Mesendoderm (in vitro differentiated cells): ENCODE data around the gene SCYL3.

Source experiments
- DNase-seq: peaks from one replicate; pipeline ENCODE4 v3.0.0; 2013
- H2AK5ac ChIP-seq: 2 replicates; pipeline ENCODE4 v1.6.1; 2013; ENCODE audit warnings: low read length, inconsistent platforms
- H2BK120ac ChIP-seq: 2 replicates; pipeline ENCODE4 v1.6.1; 2013; ENCODE audit warnings: low read depth, mild to moderate bottlenecking, low read length, moderate library complexity, mixed read lengths
- H2BK15ac ChIP-seq: replicated peaks from 2 replicates; pipeline ENCODE4 v1.6.1; 2013; ENCODE audit warnings: low read depth, mild to moderate bottlenecking, moderate library complexity
- H2BK5ac ChIP-seq: 2 replicates; pipeline ENCODE4 v1.6.1; 2013; ENCODE audit warnings: low read length, inconsistent platforms
- H3K18ac ChIP-seq: 2 replicates; pipeline ENCODE4 v1.6.1; 2013; ENCODE audit warnings: mild to moderate bottlenecking, low read length, mixed read lengths
- H3K23ac ChIP-seq: one replicate; pipeline ENCODE4 v1.6.1; 2013; ENCODE audit warnings: low read length
- H3K27ac ChIP-seq: 2 replicates; pipeline ENCODE4 v1.5.1; 2013; ENCODE audit warnings: low read depth, mild to moderate bottlenecking, inconsistent platforms, low read length, moderate library complexity
- H3K27me3 ChIP-seq: 2 replicates; pipeline ENCODE4 v1.6.1; 2013; ENCODE audit warnings: low read length, control low read depth, mild to moderate bottlenecking, inconsistent platforms; ENCODE audit not compliant: insufficient read depth, poor library complexity
- H3K36me3 ChIP-seq: 2 replicates; pipeline ENCODE4 v1.6.1; 2013; ENCODE audit warnings: low read length, inconsistent platforms; ENCODE audit not compliant: control insufficient read depth, insufficient read depth
- H3K4ac ChIP-seq: one replicate; pipeline ENCODE4 v1.6.1; 2013; ENCODE audit warnings: low read depth, mild to moderate bottlenecking, low read length, moderate library complexity
- H3K4me1 ChIP-seq: 2 replicates; pipeline ENCODE4 v1.6.1; 2013; ENCODE audit warnings: low read depth, low read length, inconsistent platforms; ENCODE audit not compliant: control insufficient read depth
- H3K4me2 ChIP-seq: 2 replicates; pipeline ENCODE4 v1.6.1; 2013; ENCODE audit warnings: low read length
- H3K4me3 ChIP-seq: 2 replicates; pipeline ENCODE4 v1.5.1; 2013; ENCODE audit warnings: mild to moderate bottlenecking, low read length
- H3K56ac ChIP-seq: one replicate; pipeline ENCODE4 v1.6.1; 2013; ENCODE audit warnings: low read length
- H3K79me1 ChIP-seq: 2 replicates; pipeline ENCODE4 v1.6.1; 2013; ENCODE audit warnings: low read length, inconsistent platforms
- H3K79me2 ChIP-seq: 2 replicates; pipeline ENCODE4 v1.6.1; 2013; ENCODE audit warnings: mild to moderate bottlenecking, low read length; ENCODE audit not compliant: control insufficient read depth, insufficient read depth
- H3K9ac ChIP-seq: 2 replicates; pipeline ENCODE4 v1.6.1; 2013; ENCODE audit warnings: low read length, inconsistent platforms
- H4K5ac ChIP-seq: one replicate; pipeline ENCODE4 v1.6.1; 2013; ENCODE audit warnings: low read length
- H4K8ac ChIP-seq: one replicate; pipeline ENCODE4 v1.6.1; 2013; ENCODE audit warnings: low read depth, mild to moderate bottlenecking, control low read depth, low read length, moderate library complexity
- WGBS: extraction: QIAGEN DNeasy Blood & Tissue Kit; methylation state at CpG from one replicate; pipeline ENCODE4 v1.1.7; 2013; ENCODE audit warnings: low lambda C conversion rate, missing lambda C conversion rate; ENCODE audit not compliant: insufficient coverage; ENCODE audit errors: extremely low coverage; 5-methylcytosine and 5-hydroxymethylcytosine counted together

The SCYL3 gene

GRCh38 chr1:169834869-169835268, 58.8 kb downstream of the SCYL3 start:
- Histone ChIP-seq H2BK120ac (no peak overlapping the region), H4K5ac (no peak overlapping the region), H4K8ac (no peak overlapping the region), H2BK15ac (no peak overlapping the region), H3K4ac (no peak overlapping the region), H3K27ac (no peak overlapping the region), H3K9ac (no peak overlapping the region), H3K56ac (no peak overlapping the region), H3K4me2 (no peak overlapping the region), H3K79me2 (no peaks in the 10 kb centered on the region), H3K18ac (no peak overlapping the region), H3K4me3 (no peak overlapping the region), H3K79me1 (no peaks in the 10 kb centered on the region), H3K23ac (no peak overlapping the region), H2BK5ac (no peak overlapping the region), H2AK5ac (no peak overlapping the region), H3K27me3 (no peaks in the 10 kb centered on the region), H3K36me3 (peaks cover 2% of the 10 kb centered on the region), H3K4me1 (no peaks in the 10 kb centered on the region)
- no peak for DNase-seq
- no CpG with 5 or more reads among the region's 1 CpG for WGBS

- H4K8ac ChIP-seq = no peak overlapping the region
- no peak overlapping the region for H2BK15ac ChIP-seq
- WGBS = no CpG with 5 or more reads among the region's 4 CpGs
- no peak overlapping the region for H3K23ac ChIP-seq
- H2BK120ac ChIP-seq = no peak overlapping the region
- H3K4ac ChIP-seq = no peak overlapping the region
- H3K36me3 ChIP-seq = no peaks in the 10 kb centered on the region
- H3K27ac ChIP-seq = no peak overlapping the region
- no peak overlapping the region for H3K56ac ChIP-seq
- no peaks in the 10 kb centered on the region for H3K79me2 ChIP-seq
- H2BK5ac ChIP-seq = no peak overlapping the region
- no peaks in the 10 kb centered on the region for H3K27me3 ChIP-seq
- H4K5ac ChIP-seq = no peak overlapping the region
- no peaks in the 10 kb centered on the region for H3K79me1 ChIP-seq
- no peak overlapping the region for H3K18ac ChIP-seq
- no peaks in the 10 kb centered on the region for H3K4me1 ChIP-seq
- no peak overlapping the region for H3K4me3 ChIP-seq
- no peak for DNase-seq
- H3K9ac ChIP-seq = no peak overlapping the region
- H2AK5ac ChIP-seq = no peak overlapping the region
- no peak overlapping the region for H3K4me2 ChIP-seq
These were observed 60.4 kb downstream of the SCYL3 start for GRCh38 chr1:169833179-169833901.

- H3K4me1 ChIP-seq = no peaks in the 10 kb centered on the region
- no peak overlapping the region for H2BK120ac ChIP-seq
- no peak overlapping the region for H2AK5ac ChIP-seq
- H3K27me3 ChIP-seq = no peaks in the 10 kb centered on the region
- peaks cover 1% of the 10 kb centered on the region for H3K36me3 ChIP-seq
- H3K56ac ChIP-seq = no peak overlapping the region
- DNase-seq = no peak
- 100% methylated on average over 1 of the region's 1 CpG for WGBS
- no peak overlapping the region for H3K4ac ChIP-seq
- H3K27ac ChIP-seq = no peak overlapping the region
- H2BK5ac ChIP-seq = no peak overlapping the region
- H3K79me2 ChIP-seq = no peaks in the 10 kb centered on the region
- no peak overlapping the region for H3K4me3 ChIP-seq
- H3K9ac ChIP-seq = no peak overlapping the region
- H2BK15ac ChIP-seq = no peak overlapping the region
- H3K23ac ChIP-seq = no peak overlapping the region
- H3K18ac ChIP-seq = no peak overlapping the region
- H4K5ac ChIP-seq = no peak overlapping the region
- no peaks in the 10 kb centered on the region for H3K79me1 ChIP-seq
- no peak overlapping the region for H3K4me2 ChIP-seq
- no peak overlapping the region for H4K8ac ChIP-seq
These were observed 64.0 kb downstream of the SCYL3 start for GRCh38 chr1:169829671-169830070.

- no peak overlapping the region for H4K8ac ChIP-seq
- H2BK120ac ChIP-seq = no peak overlapping the region
- no peak overlapping the region for H2BK5ac ChIP-seq
- peaks cover 7% of the 10 kb centered on the region for H3K36me3 ChIP-seq
- H3K27ac ChIP-seq = no peak overlapping the region
- 100% methylated on average over 3 of the region's 3 CpGs for WGBS
- H4K5ac ChIP-seq = no peak overlapping the region
- no peak overlapping the region for H3K4ac ChIP-seq
- H3K4me3 ChIP-seq = no peak overlapping the region
- DNase-seq = no peak
- H3K79me2 ChIP-seq = no peaks in the 10 kb centered on the region
- H3K27me3 ChIP-seq = no peaks in the 10 kb centered on the region
- no peaks in the 10 kb centered on the region for H3K79me1 ChIP-seq
- no peak overlapping the region for H3K18ac ChIP-seq
- no peak overlapping the region for H3K56ac ChIP-seq
- no peaks in the 10 kb centered on the region for H3K4me1 ChIP-seq
- H2AK5ac ChIP-seq = no peak overlapping the region
- H3K4me2 ChIP-seq = no peak overlapping the region
- H3K23ac ChIP-seq = no peak overlapping the region
- no peak overlapping the region for H2BK15ac ChIP-seq
- H3K9ac ChIP-seq = no peak overlapping the region
These were observed 69.5 kb downstream of the SCYL3 start for GRCh38 chr1:169824153-169824552.

GRCh38 chr1:169821500-169821899, 72.2 kb downstream of the SCYL3 start:
- Histone ChIP-seq H3K4me3 (no peak overlapping the region), H2BK5ac (no peak overlapping the region), H3K4me2 (no peak overlapping the region), H3K79me1 (no peaks in the 10 kb centered on the region), H3K4me1 (no peaks in the 10 kb centered on the region), H3K27me3 (no peaks in the 10 kb centered on the region), H2AK5ac (no peak overlapping the region), H3K4ac (no peak overlapping the region), H4K8ac (no peak overlapping the region), H3K56ac (no peak overlapping the region), H2BK15ac (no peak overlapping the region), H3K9ac (no peak overlapping the region), H3K36me3 (peaks cover 6% of the 10 kb centered on the region), H3K18ac (no peak overlapping the region), H3K79me2 (no peaks in the 10 kb centered on the region), H3K23ac (no peak overlapping the region), H2BK120ac (no peak overlapping the region), H3K27ac (no peak overlapping the region), H4K5ac (no peak overlapping the region)
- WGBS = 100% methylated on average over 1 of the region's 7 CpGs
- no peak for DNase-seq

GRCh38 chr1:169816617-169817016, 77.1 kb downstream of the SCYL3 start:
- no peak overlapping the region for H3K9ac ChIP-seq
- no peaks in the 10 kb centered on the region for H3K4me1 ChIP-seq
- no peak overlapping the region for H2AK5ac ChIP-seq
- H3K36me3 ChIP-seq = no peaks in the 10 kb centered on the region
- H2BK120ac ChIP-seq = no peak overlapping the region
- H3K18ac ChIP-seq = no peak overlapping the region
- no peak for DNase-seq
- no peak overlapping the region for H3K56ac ChIP-seq
- no peak overlapping the region for H2BK5ac ChIP-seq
- no peaks in the 10 kb centered on the region for H3K79me2 ChIP-seq
- H3K4ac ChIP-seq = no peak overlapping the region
- no peak overlapping the region for H3K4me2 ChIP-seq
- H4K5ac ChIP-seq = no peak overlapping the region
- H3K23ac ChIP-seq = no peak overlapping the region
- no CpG with 5 or more reads among the region's 1 CpG for WGBS
- H3K4me3 ChIP-seq = no peak overlapping the region
- H3K79me1 ChIP-seq = no peaks in the 10 kb centered on the region
- no peak overlapping the region for H3K27ac ChIP-seq
- no peak overlapping the region for H2BK15ac ChIP-seq
- H4K8ac ChIP-seq = no peak overlapping the region
- no peaks in the 10 kb centered on the region for H3K27me3 ChIP-seq
